Measurements from ENCODE around the gene SMIM22. TPM values are rescaled to one million over a fixed set of nuclear protein-coding genes. Genes with fewer than 3 reads are reported as not detected.

Gene SMIM22
- total and polyA plus RNA-seq, 10 donors: not detected

- no peak for DNase-seq
- no peak overlapping the region for H3K27ac ChIP-seq
- no peaks in the 10 kb centered on the region for H3K27me3 ChIP-seq (replicated peaks in 1 of 7)
- H3K36me3 ChIP-seq: peaks cover 8 to 100% (median 67%) of the 10 kb centered on the region in 6 donors
- WGBS, 5 donors: 73 to 92% (median 85%) methylated on average over 1 of the region's 1 CpG
- peaks cover 0 to 30% (median 19%) of the 10 kb centered on the region in 6 donors for H3K4me1 ChIP-seq
- H3K9me3 ChIP-seq: no peaks in the 10 kb centered on the region
- H3K4me3 ChIP-seq: no peak overlapping the region
- intact Hi-C loops (cut with DNase I; ENCODE audit: low total_unique reads): no loop called here
- TF ChIP-seq POLR2A (IDR thresholded peaks at IDR 0.05): no peak
- no peak for TF ChIP-seq CTCF (IDR thresholded peaks at IDR 0.05 in 8 of 11, conservative IDR thresholded peaks at IDR 0.05 in 3 of 11)
- TF ChIP-seq POLR2AphosphoS5 (IDR thresholded peaks at IDR 0.05): no peak
Observed at GRCh38 chr16:4833584-4833983, 38.4 kb downstream of the SMIM22 start.

DNA sequence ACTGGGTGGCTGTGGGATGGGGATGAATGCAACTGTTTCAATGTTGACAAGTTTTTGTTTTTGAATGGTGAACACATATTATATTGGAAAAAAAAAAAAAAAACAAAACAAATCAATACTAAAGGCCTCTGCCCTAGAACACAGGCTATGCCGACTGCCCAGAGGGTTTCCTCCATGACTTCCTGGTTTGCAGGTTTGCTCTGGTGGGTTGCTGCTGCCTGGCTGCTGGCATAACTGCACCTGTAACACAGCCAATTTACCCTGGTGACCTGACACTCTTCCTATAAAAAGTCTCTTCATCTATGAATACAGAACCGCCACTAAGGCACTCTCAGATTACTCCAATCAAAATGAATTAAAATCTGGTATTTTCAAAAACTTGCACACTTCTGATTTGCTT is 41.6 kb downstream of the SMIM22 start:
- Histone ChIP-seq H3K4me1 (peaks cover 0 to 35% (median 19%) of the 10 kb centered on the region in 6 donors), H3K9me3 (no peaks in the 10 kb centered on the region), H3K36me3 (peaks cover 4 to 100% (median 66%) of the 10 kb centered on the region in 6 donors), H3K27ac (no peak overlapping the region), H3K27me3 (replicated peaks in 1 of 7) (no peaks in the 10 kb centered on the region), H3K4me3 (no peak overlapping the region)
- DNase-seq: no peak
- intact Hi-C loops (cut with DNase I; ENCODE audit: low total_unique reads): no loop called here
- TF ChIP-seq POLR2AphosphoS5 (IDR thresholded peaks at IDR 0.05) (no peak), CTCF (IDR thresholded peaks at IDR 0.05 in 8 of 11, conservative IDR thresholded peaks at IDR 0.05 in 3 of 11) (no peak), POLR2A (IDR thresholded peaks at IDR 0.05) (no peak)
- 88 to 98% (median 92%) methylated on average over 2 of the region's 2 CpGs for WGBS, 5 donors

DNA sequence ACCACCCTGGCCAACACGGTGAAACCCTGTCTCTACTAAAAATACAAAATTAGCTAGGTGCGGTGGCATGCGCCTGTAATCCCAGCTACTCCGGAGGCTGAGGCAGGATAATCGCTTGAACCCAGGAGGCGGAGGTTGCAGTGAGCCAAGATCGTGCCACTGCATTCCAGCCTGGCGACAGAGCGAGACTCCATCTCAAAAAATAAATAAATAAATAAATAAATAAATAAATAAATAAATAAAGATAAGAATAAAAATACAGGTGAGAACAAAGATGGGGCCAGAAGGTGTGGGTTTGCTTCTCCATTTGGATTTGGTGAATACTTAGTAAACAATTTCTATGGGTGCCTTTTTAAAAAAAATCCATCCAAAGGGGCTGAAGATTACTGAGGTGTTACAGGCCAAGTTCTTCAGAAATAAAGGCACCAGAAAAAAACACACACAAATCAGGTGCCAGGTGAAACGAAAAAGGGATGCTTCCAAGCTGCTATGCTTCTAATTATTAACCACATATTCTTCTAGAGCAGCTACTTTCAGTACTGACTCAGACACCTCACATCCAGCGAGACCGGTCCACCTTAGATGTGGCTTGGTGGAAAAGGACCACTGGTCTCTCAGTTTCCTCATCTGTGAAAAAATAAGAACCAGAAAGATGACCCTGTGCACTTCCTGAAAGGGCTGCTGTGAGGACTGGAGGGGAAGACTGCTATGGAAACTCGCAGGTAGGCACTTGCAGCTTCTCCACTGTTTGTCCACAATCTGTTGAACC is 42.7 kb downstream of the SMIM22 start:
- TF ChIP-seq POLR2A (IDR thresholded peaks at IDR 0.05) (no peak), CTCF (IDR thresholded peaks at IDR 0.05 in 8 of 11, conservative IDR thresholded peaks at IDR 0.05 in 3 of 11) (no peak), POLR2AphosphoS5 (IDR thresholded peaks at IDR 0.05) (no peak)
- Histone ChIP-seq H3K27me3 (replicated peaks in 1 of 7) (no peaks in the 10 kb centered on the region), H3K27ac (no peak overlapping the region), H3K36me3 (peaks cover 2 to 100% (median 67%) of the 10 kb centered on the region in 6 donors), H3K4me1 (peaks cover 0 to 25% (median 13%) of the 10 kb centered on the region in 6 donors), H3K9me3 (no peaks in the 10 kb centered on the region), H3K4me3 (no peak overlapping the region)
- 85 to 95% (median 91%) methylated on average over 13 of the region's 13 CpGs for WGBS, 5 donors
- no peak for DNase-seq
- intact Hi-C loops (cut with DNase I; ENCODE audit: low total_unique reads): no loop called here

DNA sequence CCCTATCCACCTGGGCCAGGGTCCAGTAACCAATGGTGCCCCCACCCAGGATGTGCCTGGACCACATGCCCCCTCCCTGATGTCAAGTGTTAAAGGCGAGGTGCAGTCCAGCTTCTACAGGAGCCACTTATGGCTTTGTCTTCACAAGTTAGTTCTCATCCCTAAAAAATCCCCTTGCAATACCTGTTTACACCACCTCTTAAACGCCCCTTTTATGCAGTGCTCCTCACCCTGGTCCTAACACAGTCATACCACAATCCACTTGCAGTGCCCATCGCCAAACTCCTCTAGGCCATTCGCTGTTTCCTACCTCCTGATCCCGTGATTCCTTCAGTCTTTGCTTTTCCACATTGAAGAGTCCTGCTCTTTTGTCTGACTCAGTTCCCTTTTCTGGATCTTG is 44.8 kb downstream of the SMIM22 start:
- no peak for DNase-seq
- Histone ChIP-seq H3K4me3 (no peak overlapping the region), H3K9me3 (no peaks in the 10 kb centered on the region), H3K36me3 (peaks cover 7 to 100% (median 83%) of the 10 kb centered on the region in 6 donors), H3K27me3 (replicated peaks in 1 of 7) (no peaks in the 10 kb centered on the region), H3K27ac (no peak overlapping the region), H3K4me1 (peaks cover 0 to 15% (median 7%) of the 10 kb centered on the region in 6 donors)
- TF ChIP-seq POLR2AphosphoS5 (IDR thresholded peaks at IDR 0.05): no peak
- TF ChIP-seq CTCF (IDR thresholded peaks at IDR 0.05 in 8 of 11, conservative IDR thresholded peaks at IDR 0.05 in 3 of 11): no peak
- TF ChIP-seq POLR2A (IDR thresholded peaks at IDR 0.05): no peak
- 90 to 98% (median 93%) methylated on average over 5 of the region's 5 CpGs for WGBS, 5 donors
- intact Hi-C loops (cut with DNase I; ENCODE audit: low total_unique reads): no loop called here
